ENCODE data around the gene RABAC1. TPM values are rescaled to one million over a fixed set of nuclear protein-coding genes. Genes with fewer than 3 reads are reported as not detected.

RABAC1 gene
- total RNA-seq, 2 experiments from 2014 or later, result 64.9 to 68.4 TPM

DNA sequence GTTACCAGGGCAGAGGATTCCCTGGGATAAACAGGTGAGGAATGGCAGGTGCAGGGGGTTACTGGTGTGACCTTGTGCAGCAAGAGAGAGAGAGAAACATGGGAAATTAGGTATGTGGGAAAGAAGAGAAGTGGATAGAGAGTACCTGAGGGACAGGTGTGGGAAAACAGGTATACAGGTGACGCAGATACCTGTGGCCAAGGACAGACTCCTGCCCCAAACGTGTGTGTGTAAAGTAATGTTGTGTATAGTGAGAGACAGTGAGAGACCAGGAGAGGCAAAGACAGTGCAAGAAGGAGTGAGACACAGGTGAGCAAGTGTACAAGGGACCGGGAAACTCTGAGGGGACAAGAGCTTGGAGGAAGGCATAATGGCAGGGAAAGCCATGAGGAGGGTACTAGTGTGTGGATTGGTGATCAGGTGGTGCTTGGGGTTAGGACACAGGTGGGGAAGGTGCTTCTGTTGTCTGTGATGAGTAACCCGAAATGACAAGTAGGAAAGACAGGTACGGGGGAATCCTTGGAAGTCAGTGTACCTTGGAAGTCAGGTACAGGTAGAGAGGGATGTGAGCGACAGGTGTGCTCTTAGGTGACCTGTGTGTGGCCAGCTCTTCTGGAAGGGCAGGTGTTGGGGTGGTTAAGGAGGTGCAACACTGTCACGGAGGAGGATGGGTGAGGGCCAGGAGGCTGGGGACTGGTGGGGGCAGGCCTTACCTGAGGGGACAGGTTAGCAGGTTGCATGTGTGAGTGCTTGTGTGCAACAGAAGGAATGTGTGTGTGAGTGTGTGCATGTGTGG lies 33.7 kb downstream of the RABAC1 start:
- peaks cover 24% of the 10 kb centered on the region for H3K4me1 Mint-ChIP-seq (ENCODE audit: low read depth)
- H3K27me3 Mint-ChIP-seq, result no peaks in the 10 kb centered on the region
- no peak for DNase-seq
- CTCF ChIA-PET, result interaction anchor here (0.6 to 1.5 kb wide), 3 partner anchors 9 to 52 kb away, joined by 3 read pairs; no protein-coding TSS in a partner anchor
- intact Hi-C loops (cut with micrococcal nuclease), result no loop called here
- no peak overlapping the region for H3K4me3 Mint-ChIP-seq
- no peak overlapping the region for H3K27ac Mint-ChIP-seq
- POLR2A ChIA-PET, result no interaction called here
- no peaks in the 10 kb centered on the region for H3K36me3 Mint-ChIP-seq
- no peaks in the 10 kb centered on the region for H3K9me3 Mint-ChIP-seq

DNA sequence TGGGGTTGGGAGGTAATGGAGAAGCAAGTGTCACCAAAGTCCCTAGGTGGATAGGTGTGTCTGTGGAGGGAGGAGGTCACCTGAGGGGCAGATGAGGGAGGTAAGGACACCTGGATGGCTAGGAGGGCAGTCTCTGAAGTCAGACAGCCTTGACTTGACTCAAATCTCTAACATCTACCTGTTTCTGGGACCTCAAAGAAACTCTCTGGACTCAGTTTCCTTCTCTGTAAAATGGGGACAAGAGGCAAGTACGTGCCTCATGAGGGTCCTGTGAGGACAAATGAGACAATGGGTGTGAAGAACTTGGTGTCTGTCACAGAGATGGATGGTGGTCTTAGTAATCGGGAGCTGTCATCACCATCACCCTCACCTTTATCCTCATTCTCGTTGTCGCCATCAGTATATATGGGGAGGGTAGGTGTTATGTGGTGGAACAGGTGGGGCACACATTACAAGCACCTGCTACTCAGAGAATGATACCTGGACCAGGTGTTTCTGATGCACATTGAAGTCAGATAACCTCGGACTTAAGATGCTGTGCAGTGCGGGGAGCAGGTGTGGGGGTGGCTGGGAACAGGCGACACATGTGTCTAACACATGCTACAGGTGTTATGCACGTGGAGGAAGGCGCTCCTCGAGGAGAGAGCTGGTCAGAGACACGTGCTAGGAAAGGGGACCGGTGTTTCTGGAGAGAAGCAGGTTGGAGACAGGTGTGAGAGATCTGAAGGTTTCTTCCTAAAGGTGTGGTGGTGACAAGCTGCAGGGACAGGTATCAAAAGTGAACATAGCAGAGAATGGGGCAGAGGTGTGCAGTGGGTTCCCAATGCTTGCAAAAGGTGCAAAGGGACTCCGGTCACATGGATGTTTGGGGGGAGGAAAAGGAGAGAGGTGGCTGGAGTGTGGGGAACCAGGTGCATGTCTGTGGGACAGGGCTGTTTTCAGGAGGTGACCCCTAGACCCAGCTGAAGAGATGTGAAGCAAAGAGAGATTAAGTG lies 34.7 kb downstream of the RABAC1 start:
- H3K27me3 Mint-ChIP-seq, result no peaks in the 10 kb centered on the region
- POLR2A ChIA-PET, result no interaction called here
- intact Hi-C loops (cut with micrococcal nuclease), result no loop called here
- H3K4me3 Mint-ChIP-seq, result no peak overlapping the region
- peaks cover 20% of the 10 kb centered on the region for H3K4me1 Mint-ChIP-seq (ENCODE audit: low read depth)
- no peak for DNase-seq
- H3K9me3 Mint-ChIP-seq, result no peaks in the 10 kb centered on the region
- no peak overlapping the region for H3K27ac Mint-ChIP-seq
- CTCF ChIA-PET, result interaction anchor here (0.9 to 1.5 kb wide), 2 partner anchors 28 to 51 kb away, joined by 3 read pairs; no protein-coding TSS in a partner anchor
- no peaks in the 10 kb centered on the region for H3K36me3 Mint-ChIP-seq

DNA sequence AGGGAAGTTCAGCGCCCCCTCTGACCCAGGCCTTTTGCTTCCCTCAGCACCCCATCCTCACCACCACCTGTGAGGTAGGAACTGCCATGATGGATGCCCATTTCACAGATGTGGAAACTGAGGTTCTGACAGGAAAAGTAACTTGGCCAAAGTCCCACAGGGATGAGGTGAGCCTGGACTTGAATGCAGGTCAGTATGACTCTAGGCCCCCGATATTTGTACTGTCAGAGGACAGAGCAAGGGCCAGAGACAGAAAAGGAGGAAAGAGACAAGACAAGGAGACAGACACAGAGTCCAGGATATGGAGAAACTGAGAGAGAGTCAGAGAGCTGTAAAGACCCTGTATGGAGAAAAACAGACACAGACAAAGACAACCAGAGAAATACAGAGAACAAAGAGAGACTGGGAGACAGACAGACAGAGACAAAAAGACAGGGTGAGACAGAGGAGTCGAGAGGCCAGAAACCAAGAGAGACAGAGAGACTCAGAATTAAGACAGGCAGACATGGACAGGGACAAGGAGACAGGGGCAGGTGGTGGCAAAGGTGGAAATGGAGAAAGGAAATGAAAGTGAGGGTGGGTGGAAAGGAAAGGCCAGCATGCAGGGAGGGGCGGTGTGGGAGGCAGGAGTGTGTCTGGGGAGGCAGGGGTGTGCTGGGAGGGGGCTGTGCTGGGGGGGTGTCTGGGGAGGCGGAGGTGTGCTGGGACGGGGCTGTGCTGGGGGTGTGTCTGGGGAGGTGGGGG lies 35.9 kb downstream of the RABAC1 start:
- H3K27ac Mint-ChIP-seq, result no peak overlapping the region
- no peaks in the 10 kb centered on the region for H3K27me3 Mint-ChIP-seq
- H3K9me3 Mint-ChIP-seq, result no peaks in the 10 kb centered on the region
- H3K4me1 Mint-ChIP-seq (ENCODE audit: low read depth), result peaks cover 13% of the 10 kb centered on the region
- ChIA-PET CTCF (no interaction called here), POLR2A (no interaction called here)
- intact Hi-C loops (cut with micrococcal nuclease), result no loop called here
- no peaks in the 10 kb centered on the region for H3K36me3 Mint-ChIP-seq
- no peak for DNase-seq
- H3K4me3 Mint-ChIP-seq, result no peak overlapping the region

DNA sequence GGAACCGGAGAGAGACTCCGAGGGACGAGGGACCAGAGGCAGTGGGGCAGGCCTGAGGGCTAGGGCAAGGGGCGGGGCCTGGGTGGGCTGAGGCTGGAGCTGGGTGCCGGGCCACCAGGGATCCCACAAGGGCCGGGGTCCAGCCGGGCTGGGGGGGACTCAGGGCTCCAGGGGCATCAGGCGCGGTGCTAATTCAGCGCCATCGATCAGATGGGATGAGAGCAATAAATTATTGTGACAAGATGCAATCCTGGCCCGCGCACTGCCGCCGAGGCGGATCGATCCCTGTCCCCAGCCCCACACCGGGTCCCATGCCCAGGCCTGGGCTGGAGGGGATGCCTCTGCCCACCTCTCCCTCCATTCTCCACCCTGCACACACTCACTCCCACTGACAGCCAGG lies 36.5 kb downstream of the RABAC1 start:
- POLR2A ChIA-PET, result no interaction called here
- Mint-ChIP-seq H3K27me3 (no peaks in the 10 kb centered on the region), H3K4me1 (ENCODE audit: low read depth) (peaks cover 13% of the 10 kb centered on the region), H3K27ac (no peak overlapping the region), H3K36me3 (no peaks in the 10 kb centered on the region), H3K4me3 (no peak overlapping the region), H3K9me3 (no peaks in the 10 kb centered on the region)
- intact Hi-C loops (cut with micrococcal nuclease), result no loop called here
- CTCF ChIA-PET, result no interaction called here
- DNase-seq, result no peak

DNA sequence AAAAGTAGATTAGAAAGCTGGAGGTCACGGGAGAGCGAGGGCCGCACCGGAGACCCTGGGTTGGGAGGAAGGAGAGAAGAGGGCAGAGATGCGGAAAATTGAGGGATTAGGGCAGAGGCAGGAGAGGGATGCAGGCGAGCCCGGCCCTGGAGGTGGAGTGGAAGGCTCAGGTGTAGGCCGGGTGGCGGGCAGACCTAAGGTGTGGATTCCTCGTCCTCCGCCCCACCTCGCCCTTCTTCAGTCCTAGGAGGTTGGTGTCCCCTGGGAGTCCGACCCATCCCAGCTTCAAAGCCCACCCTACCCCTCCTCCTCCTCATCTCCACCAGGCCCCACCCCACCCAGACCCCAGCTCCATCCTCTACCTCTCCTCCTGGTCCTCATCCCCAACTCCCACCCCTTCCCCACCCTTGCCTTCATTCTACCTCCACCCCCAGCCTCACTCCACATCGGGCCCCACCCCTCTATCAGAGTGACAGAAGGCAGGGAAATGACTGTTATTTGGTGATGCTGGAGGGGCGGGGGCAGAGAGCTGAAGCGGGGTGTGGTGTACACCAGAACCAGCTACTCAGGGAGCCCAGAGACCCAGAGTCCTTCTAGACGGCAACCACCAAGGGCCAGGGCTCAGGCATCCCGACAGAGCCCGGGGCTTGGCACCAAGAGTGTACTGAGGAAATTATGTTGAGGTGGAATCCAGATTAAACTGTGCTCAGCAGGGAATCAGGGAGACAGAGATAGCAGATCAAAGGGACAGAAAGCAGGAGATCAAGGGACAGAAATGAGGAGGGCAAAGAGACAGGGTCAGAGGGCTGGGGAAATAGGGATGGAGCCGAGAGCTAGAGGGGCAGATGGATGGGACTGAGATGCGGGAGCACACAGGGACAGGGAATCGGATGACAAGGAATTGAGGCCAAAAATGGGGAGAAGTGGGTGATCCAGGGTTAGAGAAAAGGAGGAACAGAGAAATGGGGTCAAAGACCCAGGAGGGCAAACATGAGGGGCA lies 37.2 kb downstream of the RABAC1 start:
- DNase-seq, result no peak
- ChIA-PET POLR2A (no interaction called here), CTCF (no interaction called here)
- intact Hi-C loops (cut with micrococcal nuclease), result no loop called here
- Mint-ChIP-seq H3K27me3 (no peaks in the 10 kb centered on the region), H3K4me3 (no peak overlapping the region), H3K9me3 (no peaks in the 10 kb centered on the region), H3K27ac (no peak overlapping the region), H3K36me3 (no peaks in the 10 kb centered on the region), H3K4me1 (ENCODE audit: low read depth) (peaks cover 13% of the 10 kb centered on the region)

DNA sequence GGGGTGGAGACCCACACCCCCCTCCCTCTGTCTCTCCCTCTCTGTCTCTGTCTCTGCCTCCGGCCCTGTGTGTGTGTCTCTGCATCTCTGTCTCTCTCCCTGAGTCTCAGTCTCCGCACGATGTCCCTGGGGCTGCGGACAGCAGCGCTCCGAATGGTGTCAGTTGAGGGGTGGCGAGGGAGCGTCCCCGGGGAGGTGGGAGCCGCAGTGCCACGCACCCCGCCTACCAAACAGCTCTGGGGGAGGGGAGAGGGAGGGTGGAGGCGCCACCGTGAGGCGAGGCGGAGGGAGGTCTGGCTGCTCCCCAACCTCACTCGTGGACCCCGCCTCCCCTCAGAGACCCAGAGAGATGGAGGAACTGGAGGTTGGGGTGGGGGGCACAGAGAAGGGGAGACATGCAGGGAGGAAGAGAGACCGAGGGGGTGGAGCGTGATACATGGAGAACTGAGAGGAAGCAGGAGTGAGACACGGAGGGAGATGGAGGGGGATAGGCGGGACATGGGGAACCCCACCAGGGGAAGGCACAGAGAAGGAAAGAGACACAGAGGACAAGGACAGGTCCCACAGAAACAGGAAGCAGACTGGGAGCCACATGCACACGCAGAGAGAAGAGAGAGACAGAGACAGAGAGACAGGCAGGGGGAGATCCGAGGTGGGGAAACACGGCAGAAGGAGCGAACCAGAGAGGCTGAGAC lies 38.1 kb downstream of the RABAC1 start:
- H3K9me3 Mint-ChIP-seq, result no peaks in the 10 kb centered on the region
- DNase-seq, result no peak
- H3K4me3 Mint-ChIP-seq, result no peak overlapping the region
- ChIA-PET POLR2A (no interaction called here), CTCF (no interaction called here)
- no peaks in the 10 kb centered on the region for H3K27me3 Mint-ChIP-seq
- intact Hi-C loops (cut with micrococcal nuclease), result no loop called here
- H3K36me3 Mint-ChIP-seq, result no peaks in the 10 kb centered on the region
- H3K27ac Mint-ChIP-seq, result no peak overlapping the region
- H3K4me1 Mint-ChIP-seq (ENCODE audit: low read depth), result peaks cover 13% of the 10 kb centered on the region

DNA sequence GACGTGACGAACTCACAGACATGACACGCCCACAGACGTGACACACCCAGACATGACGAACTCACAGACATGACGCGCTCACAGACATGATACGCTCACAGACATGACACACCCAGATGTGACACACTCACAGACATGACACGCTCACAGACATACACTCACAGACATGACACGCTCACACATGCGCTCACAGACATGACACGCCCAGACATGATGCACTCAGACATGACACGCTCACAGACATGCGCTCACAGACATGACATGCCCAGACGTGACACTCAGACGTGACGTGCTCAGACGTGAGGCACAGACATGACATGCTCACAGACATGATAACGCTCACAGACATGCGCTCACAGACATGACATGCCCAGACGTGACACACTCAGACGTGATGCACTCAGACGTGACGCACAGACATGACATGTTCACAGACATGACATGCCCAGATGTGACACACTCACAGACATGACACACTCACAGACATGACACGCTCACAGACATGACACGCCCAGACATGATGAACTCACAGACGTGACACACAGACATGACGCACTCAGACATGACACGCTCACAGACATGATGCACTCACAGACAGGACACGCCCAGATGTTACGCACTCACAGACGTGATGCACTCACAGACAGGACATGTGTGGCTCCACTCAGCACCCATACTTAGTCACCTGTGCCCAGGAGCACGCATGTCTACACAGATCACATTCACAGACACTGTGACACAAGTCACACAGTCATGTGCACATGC lies 39.0 kb downstream of the RABAC1 start:
- DNase-seq, result no peak
- H3K9me3 Mint-ChIP-seq, result no peaks in the 10 kb centered on the region
- H3K27me3 Mint-ChIP-seq, result no peaks in the 10 kb centered on the region
- H3K27ac Mint-ChIP-seq, result no peak overlapping the region
- CTCF ChIA-PET, result interaction anchor here (0.8 kb wide), 1 partner anchor 8 kb away, joined by 3 read pairs; the partner anchor contains the start of gene ERFL
- intact Hi-C loops (cut with micrococcal nuclease), result no loop called here
- POLR2A ChIA-PET, result no interaction called here
- H3K36me3 Mint-ChIP-seq, result no peaks in the 10 kb centered on the region
- peaks cover 13% of the 10 kb centered on the region for H3K4me1 Mint-ChIP-seq (ENCODE audit: low read depth)
- no peak overlapping the region for H3K4me3 Mint-ChIP-seq

DNA sequence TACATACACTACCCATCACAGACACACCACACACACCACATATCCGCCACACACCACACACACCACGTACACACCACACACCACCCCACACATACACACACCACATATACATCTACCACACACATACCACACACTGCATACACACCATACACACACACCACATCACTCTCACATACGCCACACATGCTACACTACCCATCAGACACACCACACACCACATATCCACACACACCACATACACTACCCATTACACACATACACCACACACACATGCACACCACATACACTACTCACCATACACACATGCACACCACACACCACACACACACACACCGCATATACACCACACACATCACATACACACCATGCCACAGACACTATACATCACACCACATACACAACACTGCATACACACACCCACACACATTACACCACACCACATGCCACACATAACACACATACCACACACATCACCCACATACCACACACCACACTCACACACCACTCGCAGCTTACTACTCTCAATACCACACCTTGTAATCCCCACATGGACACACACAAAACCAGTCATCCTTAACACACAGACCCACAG lies 40.4 kb downstream of the RABAC1 start:
- Mint-ChIP-seq H3K4me1 (ENCODE audit: low read depth) (peaks cover 17% of the 10 kb centered on the region), H3K27me3 (peaks cover 6% of the 10 kb centered on the region), H3K4me3 (no peak overlapping the region), H3K9me3 (no peaks in the 10 kb centered on the region), H3K36me3 (no peaks in the 10 kb centered on the region), H3K27ac (no peak overlapping the region)
- intact Hi-C loops (cut with micrococcal nuclease), result no loop called here
- ChIA-PET CTCF (interaction anchor here (0.8 kb wide), 1 partner anchor 9 kb away, joined by 3 read pairs; the partner anchor contains the start of gene ERFL), POLR2A (no interaction called here)
- DNase-seq, result no peak

DNA sequence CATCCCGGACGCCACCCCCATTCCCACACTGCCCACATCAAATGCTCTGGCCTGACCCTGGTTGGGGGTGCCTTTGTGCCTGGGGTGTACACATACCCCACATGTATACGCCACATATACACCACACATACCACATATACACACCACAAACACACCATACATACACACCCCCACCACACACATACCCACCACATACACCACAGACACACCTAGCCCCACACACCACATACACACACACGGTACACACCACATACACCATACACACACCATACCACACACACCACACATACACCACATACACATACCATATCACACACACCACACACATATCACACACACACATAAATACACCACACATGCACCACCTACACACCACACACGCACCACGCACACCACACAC lies 41.0 kb downstream of the RABAC1 start:
- ChIA-PET POLR2A (no interaction called here), CTCF (no interaction called here)
- Mint-ChIP-seq H3K4me3 (no peak overlapping the region), H3K36me3 (no peaks in the 10 kb centered on the region), H3K27ac (no peak overlapping the region), H3K9me3 (no peaks in the 10 kb centered on the region), H3K4me1 (ENCODE audit: low read depth) (peaks cover 17% of the 10 kb centered on the region), H3K27me3 (peaks cover 10% of the 10 kb centered on the region)
- no peak for DNase-seq
- intact Hi-C loops (cut with micrococcal nuclease), result no loop called here

DNA sequence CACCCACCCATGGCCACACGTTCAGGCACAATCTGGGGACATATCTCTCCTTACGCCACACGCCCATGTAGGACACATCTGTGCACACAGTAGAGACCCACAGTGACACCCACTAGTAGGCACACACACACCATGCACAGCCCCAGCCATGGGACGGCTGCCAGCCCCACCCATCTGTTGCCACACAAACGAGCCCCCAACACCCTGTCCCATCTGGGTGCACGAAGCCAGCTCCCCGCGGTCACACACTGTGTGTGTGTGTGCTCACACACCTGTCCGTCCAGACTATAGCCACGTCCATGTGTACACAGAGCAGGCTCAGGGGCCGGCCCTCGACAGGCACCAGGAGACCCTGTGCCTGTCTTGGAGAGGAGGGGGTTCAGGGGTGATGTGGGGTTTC lies 41.4 kb downstream of the RABAC1 start:
- no peak overlapping the region for H3K4me3 Mint-ChIP-seq
- peaks cover 16% of the 10 kb centered on the region for H3K4me1 Mint-ChIP-seq (ENCODE audit: low read depth)
- intact Hi-C loops (cut with micrococcal nuclease), result no loop called here
- ChIA-PET CTCF (no interaction called here), POLR2A (no interaction called here)
- H3K27ac Mint-ChIP-seq, result no peak overlapping the region
- DNase-seq, result no peak
- no peaks in the 10 kb centered on the region for H3K36me3 Mint-ChIP-seq
- no peaks in the 10 kb centered on the region for H3K9me3 Mint-ChIP-seq
- peaks cover 10% of the 10 kb centered on the region for H3K27me3 Mint-ChIP-seq

Measured in activated CD4-positive, alpha-beta memory T cell treated with anti-CD3 and anti-CD28 coated beads for 36 hours (primary cell).